ENCODE data around the gene C4A.
"Not testable (repeated sequence)": the region's sequence is repeated elsewhere in the genome, so short reads cannot be mapped to it uniquely, and the experiment has no call there.

Gene C4A

DNA sequence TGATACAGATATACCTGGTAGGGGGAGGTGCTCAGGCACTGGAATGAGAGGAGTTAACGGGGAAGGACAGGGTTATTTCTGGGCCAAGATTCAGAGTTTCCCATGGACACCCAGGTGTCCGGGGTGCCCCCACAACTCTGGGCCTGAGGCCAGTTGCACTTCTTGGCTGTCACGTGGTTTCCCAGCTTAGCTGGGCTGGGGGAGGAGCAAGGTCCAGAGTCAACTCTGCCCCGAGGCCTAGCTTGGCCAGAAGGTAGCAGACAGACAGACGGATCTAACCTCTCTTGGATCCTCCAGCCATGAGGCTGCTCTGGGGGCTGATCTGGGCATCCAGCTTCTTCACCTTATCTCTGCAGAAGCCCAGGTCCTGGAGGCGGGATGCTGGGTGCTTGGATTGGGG, 32.7 kb downstream of the C4A start, which contains the start of gene C4B:
Gene C4B, plus strand, starts transcription at position 249 of the 400 bp plus-strand sequence. Its CDS starts 51 bp downstream, at position 300.
- not testable (repeated sequence) for H3K9ac ChIP-seq (ENCODE audit: low read depth, low read length); H3K9me3 ChIP-seq (ENCODE audit: control insufficient read depth, insufficient read depth, low read length); H3K4me1 ChIP-seq (ENCODE audit: control insufficient read depth, insufficient read depth, low read length); H3K4me3 ChIP-seq (ENCODE audit: low read depth, low read length); H3K36me3 ChIP-seq (ENCODE audit: control insufficient read depth, insufficient read depth, low read length); H3K27me3 ChIP-seq (ENCODE audit: control insufficient read depth, insufficient read depth, low read length)

- not testable (repeated sequence) for H3K4me3 ChIP-seq (ENCODE audit: low read depth, low read length); H3K36me3 ChIP-seq (ENCODE audit: control insufficient read depth, insufficient read depth, low read length); H3K9me3 ChIP-seq (ENCODE audit: control insufficient read depth, insufficient read depth, low read length); H3K4me1 ChIP-seq (ENCODE audit: control insufficient read depth, insufficient read depth, low read length); H3K27me3 ChIP-seq (ENCODE audit: control insufficient read depth, insufficient read depth, low read length); H3K9ac ChIP-seq (ENCODE audit: low read depth, low read length)
These were observed 40.2 kb downstream of the C4A start for GRCh38 chr6:32022100-32022499.

- H3K36me3 ChIP-seq (ENCODE audit: control insufficient read depth, insufficient read depth, low read length); H3K4me1 ChIP-seq (ENCODE audit: control insufficient read depth, insufficient read depth, low read length); H3K9ac ChIP-seq (ENCODE audit: low read depth, low read length); H3K27me3 ChIP-seq (ENCODE audit: control insufficient read depth, insufficient read depth, low read length); H3K4me3 ChIP-seq (ENCODE audit: low read depth, low read length); H3K9me3 ChIP-seq (ENCODE audit: control insufficient read depth, insufficient read depth, low read length): not testable (repeated sequence)
These were observed 46.8 kb downstream of the C4A start for GRCh38 chr6:32028631-32029030.

DNA sequence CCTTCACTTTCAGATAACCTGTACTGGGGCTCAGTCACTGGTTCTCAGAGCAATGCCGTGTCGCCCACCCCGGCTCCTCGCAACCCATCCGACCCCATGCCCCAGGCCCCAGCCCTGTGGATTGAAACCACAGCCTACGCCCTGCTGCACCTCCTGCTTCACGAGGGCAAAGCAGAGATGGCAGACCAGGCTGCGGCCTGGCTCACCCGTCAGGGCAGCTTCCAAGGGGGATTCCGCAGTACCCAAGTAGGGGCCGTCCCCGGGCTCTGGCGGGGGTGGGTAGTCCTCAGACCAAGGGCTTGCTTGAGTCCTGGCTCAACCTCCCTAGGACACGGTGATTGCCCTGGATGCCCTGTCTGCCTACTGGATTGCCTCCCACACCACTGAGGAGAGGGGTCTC, 47.7 kb downstream of the C4A start:
- not testable (repeated sequence) for H3K9me3 ChIP-seq (ENCODE audit: control insufficient read depth, insufficient read depth, low read length); H3K9ac ChIP-seq (ENCODE audit: low read depth, low read length)

GRCh38 chr6:32035283-32036013, 53.6 kb downstream of the C4A start:
- H3K9ac ChIP-seq (ENCODE audit: low read depth, low read length); H3K4me1 ChIP-seq (ENCODE audit: control insufficient read depth, insufficient read depth, low read length); H3K4me3 ChIP-seq (ENCODE audit: low read depth, low read length); H3K27me3 ChIP-seq (ENCODE audit: control insufficient read depth, insufficient read depth, low read length); H3K9me3 ChIP-seq (ENCODE audit: control insufficient read depth, insufficient read depth, low read length); H3K36me3 ChIP-seq (ENCODE audit: control insufficient read depth, insufficient read depth, low read length): not testable (repeated sequence)

More for the DNA sequence above, 47.7 kb downstream of the C4A start:
- not testable (repeated sequence) for H3K4me3 ChIP-seq (ENCODE audit: low read depth, low read length); H3K4me1 ChIP-seq (ENCODE audit: control insufficient read depth, insufficient read depth, low read length); H3K36me3 ChIP-seq (ENCODE audit: control insufficient read depth, insufficient read depth, low read length); H3K27me3 ChIP-seq (ENCODE audit: control insufficient read depth, insufficient read depth, low read length)

DNA sequence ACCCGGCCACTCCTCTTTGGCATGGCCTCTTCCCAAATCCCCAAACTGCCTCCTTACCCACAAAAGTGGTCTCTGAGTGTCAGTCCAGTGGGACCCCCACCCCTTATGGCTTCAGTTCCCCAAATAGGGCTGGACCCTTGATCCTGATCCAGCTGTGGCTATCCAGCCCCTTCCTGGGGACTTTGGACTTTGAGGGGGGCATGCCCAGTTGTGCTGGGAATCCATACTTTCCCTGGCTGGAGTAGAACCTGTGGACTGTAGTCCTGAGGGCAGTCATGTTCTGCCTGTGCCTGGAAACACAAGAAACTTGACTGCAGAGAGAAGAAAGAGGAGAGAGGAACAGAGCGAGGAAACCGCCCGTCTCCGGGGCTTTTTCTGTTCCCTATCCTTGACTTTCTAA, 55.3 kb downstream of the C4A start:
- H3K4me3 ChIP-seq (ENCODE audit: low read depth, low read length); H3K9ac ChIP-seq (ENCODE audit: low read depth, low read length); H3K4me1 ChIP-seq (ENCODE audit: control insufficient read depth, insufficient read depth, low read length); H3K27me3 ChIP-seq (ENCODE audit: control insufficient read depth, insufficient read depth, low read length); H3K36me3 ChIP-seq (ENCODE audit: control insufficient read depth, insufficient read depth, low read length); H3K9me3 ChIP-seq (ENCODE audit: control insufficient read depth, insufficient read depth, low read length): not testable (repeated sequence)

- H3K9ac ChIP-seq (ENCODE audit: low read depth, low read length); H3K4me3 ChIP-seq (ENCODE audit: low read depth, low read length): not testable (repeated sequence)
These were observed 56.0 kb downstream of the C4A start, which contains the start of gene CYP21A2 for GRCh38 chr6:32037598-32038524. TSS of gene CYP21A2 (plus strand) at chr6:32038415. CDS start at chr6:32038423, 8 bp downstream.

GRCh38 chr6:32038878-32039277, 57.0 kb downstream of the C4A start:
- H3K4me3 ChIP-seq (ENCODE audit: low read depth, low read length); H3K9ac ChIP-seq (ENCODE audit: low read depth, low read length); H3K36me3 ChIP-seq (ENCODE audit: control insufficient read depth, insufficient read depth, low read length); H3K4me1 ChIP-seq (ENCODE audit: control insufficient read depth, insufficient read depth, low read length); H3K9me3 ChIP-seq (ENCODE audit: control insufficient read depth, insufficient read depth, low read length); H3K27me3 ChIP-seq (ENCODE audit: control insufficient read depth, insufficient read depth, low read length): not testable (repeated sequence)

More at GRCh38 chr6:32037598-32038524, 56.0 kb downstream of the C4A start, which contains the start of gene CYP21A2:
- H3K36me3 ChIP-seq (ENCODE audit: control insufficient read depth, insufficient read depth, low read length); H3K27me3 ChIP-seq (ENCODE audit: control insufficient read depth, insufficient read depth, low read length); H3K4me1 ChIP-seq (ENCODE audit: control insufficient read depth, insufficient read depth, low read length); H3K9me3 ChIP-seq (ENCODE audit: control insufficient read depth, insufficient read depth, low read length): not testable (repeated sequence)

- not testable (repeated sequence) for H3K4me1 ChIP-seq (ENCODE audit: control insufficient read depth, insufficient read depth, low read length); H3K27me3 ChIP-seq (ENCODE audit: control insufficient read depth, insufficient read depth, low read length); H3K9me3 ChIP-seq (ENCODE audit: control insufficient read depth, insufficient read depth, low read length); H3K4me3 ChIP-seq (ENCODE audit: low read depth, low read length); H3K9ac ChIP-seq (ENCODE audit: low read depth, low read length); H3K36me3 ChIP-seq (ENCODE audit: control insufficient read depth, insufficient read depth, low read length)
These were observed 57.7 kb downstream of the C4A start for GRCh38 chr6:32039321-32040274.

DNA sequence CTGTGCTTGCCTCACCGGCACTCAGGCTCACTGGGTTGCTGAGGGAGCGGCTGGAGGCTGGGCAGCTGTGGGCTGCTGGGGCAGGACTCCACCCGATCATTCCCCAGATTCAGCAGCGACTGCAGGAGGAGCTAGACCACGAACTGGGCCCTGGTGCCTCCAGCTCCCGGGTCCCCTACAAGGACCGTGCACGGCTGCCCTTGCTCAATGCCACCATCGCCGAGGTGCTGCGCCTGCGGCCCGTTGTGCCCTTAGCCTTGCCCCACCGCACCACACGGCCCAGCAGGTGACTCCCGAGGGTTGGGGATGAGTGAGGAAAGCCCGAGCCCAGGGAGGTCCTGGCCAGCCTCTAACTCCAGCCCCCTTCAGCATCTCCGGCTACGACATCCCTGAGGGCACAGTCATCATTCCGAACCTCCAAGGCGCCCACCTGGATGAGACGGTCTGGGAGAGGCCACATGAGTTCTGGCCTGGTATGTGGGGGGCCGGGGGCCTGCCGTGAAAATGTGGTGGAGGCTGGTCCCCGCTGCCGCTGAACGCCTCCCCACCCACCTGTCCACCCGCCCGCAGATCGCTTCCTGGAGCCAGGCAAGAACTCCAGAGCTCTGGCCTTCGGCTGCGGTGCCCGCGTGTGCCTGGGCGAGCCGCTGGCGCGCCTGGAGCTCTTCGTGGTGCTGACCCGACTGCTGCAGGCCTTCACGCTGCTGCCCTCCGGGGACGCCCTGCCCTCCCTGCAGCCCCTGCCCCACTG, 58.6 kb downstream of the C4A start:
- H3K4me1 ChIP-seq (ENCODE audit: control insufficient read depth, insufficient read depth, low read length); H3K9ac ChIP-seq (ENCODE audit: low read depth, low read length); H3K27me3 ChIP-seq (ENCODE audit: control insufficient read depth, insufficient read depth, low read length); H3K4me3 ChIP-seq (ENCODE audit: low read depth, low read length); H3K9me3 ChIP-seq (ENCODE audit: control insufficient read depth, insufficient read depth, low read length); H3K36me3 ChIP-seq (ENCODE audit: control insufficient read depth, insufficient read depth, low read length): not testable (repeated sequence)

GRCh38 chr6:32041050-32041321, 59.1 kb downstream of the C4A start:
- H3K9ac ChIP-seq (ENCODE audit: low read depth, low read length); H3K36me3 ChIP-seq (ENCODE audit: control insufficient read depth, insufficient read depth, low read length); H3K27me3 ChIP-seq (ENCODE audit: control insufficient read depth, insufficient read depth, low read length); H3K4me1 ChIP-seq (ENCODE audit: control insufficient read depth, insufficient read depth, low read length); H3K9me3 ChIP-seq (ENCODE audit: control insufficient read depth, insufficient read depth, low read length); H3K4me3 ChIP-seq (ENCODE audit: low read depth, low read length): not testable (repeated sequence)

All from iPS-15b (cell line).